Urothelium cell line (cell line): ENCODE results near the gene TRIM67.

Experiments used
- DNase-seq: peaks from one replicate; pipeline ENCODE4 v3.0.0; 2011; ENCODE audit warnings: low spot score, mixed read lengths
- FAIRE-seq: peaks from 2 replicates; lab custom pipeline; 2011; peaks lifted over from hg19 to GRCh38; lab: Jason Lieb, UNC

The TRIM67 gene

GRCh38 chr1:231226156-231226555 lies 64.3 kb downstream of the TRIM67 start:
- FAIRE-seq (no peak), DNase-seq (no peak)

- FAIRE-seq (no peak), DNase-seq (no peak)
Measured at GRCh38 chr1:231231511-231231910, 69.7 kb downstream of the TRIM67 start.

- DNase-seq: no peak
- FAIRE-seq: no peak
Measured at GRCh38 chr1:231232870-231233734, 71.2 kb downstream of the TRIM67 start.

- DNase-seq (no peak), FAIRE-seq (no peak)
Measured at GRCh38 chr1:231233735-231234417, 72.0 kb downstream of the TRIM67 start.

GRCh38 chr1:231234506-231234905 lies 72.6 kb downstream of the TRIM67 start:
- no peak for FAIRE-seq
- DNase-seq: no peak

- FAIRE-seq: no peak
Measured at GRCh38 chr1:231235526-231236207, 73.8 kb downstream of the TRIM67 start.

GRCh38 chr1:231236208-231236591 lies 74.3 kb downstream of the TRIM67 start:
- DNase-seq: no peak
- FAIRE-seq: no peak

More at GRCh38 chr1:231235526-231236207, 73.8 kb downstream of the TRIM67 start:
- no peak for DNase-seq

- DNase-seq: no peak
- no peak for FAIRE-seq
Measured at GRCh38 chr1:231236938-231237337, 75.1 kb downstream of the TRIM67 start.

GRCh38 chr1:231238298-231238697 lies 76.4 kb downstream of the TRIM67 start:
- no peak for FAIRE-seq

GRCh38 chr1:231240531-231240882 lies 78.6 kb downstream of the TRIM67 start:
- FAIRE-seq (no peak), DNase-seq (peak; percentile 10)

More at GRCh38 chr1:231238298-231238697, 76.4 kb downstream of the TRIM67 start:
- no peak for DNase-seq

- FAIRE-seq (no peak), DNase-seq (peak; percentile 97)
Measured at GRCh38 chr1:231240883-231241735, 79.3 kb downstream of the TRIM67 start, which contains the start of gene GNPAT. Gene GNPAT, plus strand, starts transcription at chr1:231241212. Its CDS starts 167 bp downstream, at chr1:231241379.

- FAIRE-seq (no peak), DNase-seq (peak; percentile 33)
Measured at GRCh38 chr1:231241750-231242149, 79.9 kb downstream of the TRIM67 start.

GRCh38 chr1:231242516-231243198 lies 80.8 kb downstream of the TRIM67 start:
- no peak for FAIRE-seq
- DNase-seq: no peak

- DNase-seq: no peak
- FAIRE-seq: peak; percentile 46
Measured at GRCh38 chr1:231248778-231249177, 86.9 kb downstream of the TRIM67 start.

- FAIRE-seq: no peak
- DNase-seq: no peak
Measured at GRCh38 chr1:231252336-231252735, 90.5 kb downstream of the TRIM67 start.

- DNase-seq (no peak), FAIRE-seq (no peak)
Measured at GRCh38 chr1:231260351-231260750, 98.5 kb downstream of the TRIM67 start.

GRCh38 chr1:231264642-231265041 lies 102.8 kb downstream of the TRIM67 start:
- FAIRE-seq (peak; percentile 20), DNase-seq (no peak)

GRCh38 chr1:231265379-231265778 lies 103.5 kb downstream of the TRIM67 start:
- DNase-seq (no peak), FAIRE-seq (no peak)

- no peak for DNase-seq
- FAIRE-seq: no peak
Measured at GRCh38 chr1:231266811-231267322, 105.0 kb downstream of the TRIM67 start.
